Liver (tissue), 3 donors: ENCODE results near the gene KCNK2.

ENCODE experiments used
- CTCF ChIP-seq: fragments of 150-350 bp; IDR thresholded peaks from 2 replicates; pipeline ENCODE4 v1.5.1; 2017; ENCODE audit warnings: improper control_type of control experiment, low read depth, low read length; ENCODE audit not compliant: missing input control
- FOXA1 ChIP-seq: IDR thresholded peaks from 2 replicates; pipeline ENCODE4 v1.6.1; 2016; ENCODE audit warnings: antibody characterized with exemption
- TF ChIP-seq, protein P1 (sequence below): IDR thresholded peaks from 2 replicates; pipeline ENCODE4 v1.6.1; 2016; ENCODE audit warnings: antibody characterized with exemption, mild to moderate bottlenecking
- TF ChIP-seq, protein P2 (sequence below): IDR thresholded peaks from 2 replicates; pipeline ENCODE4 v1.6.1; 2016; ENCODE audit warnings: antibody characterized with exemption
- TF ChIP-seq, protein P3 (sequence below): IDR thresholded peaks from 2 replicates; pipeline ENCODE4 v1.6.1; 2016; ENCODE audit warnings: antibody characterized with exemption
- donor health status: healthy.
- donor health status: healthy.

DNA sequence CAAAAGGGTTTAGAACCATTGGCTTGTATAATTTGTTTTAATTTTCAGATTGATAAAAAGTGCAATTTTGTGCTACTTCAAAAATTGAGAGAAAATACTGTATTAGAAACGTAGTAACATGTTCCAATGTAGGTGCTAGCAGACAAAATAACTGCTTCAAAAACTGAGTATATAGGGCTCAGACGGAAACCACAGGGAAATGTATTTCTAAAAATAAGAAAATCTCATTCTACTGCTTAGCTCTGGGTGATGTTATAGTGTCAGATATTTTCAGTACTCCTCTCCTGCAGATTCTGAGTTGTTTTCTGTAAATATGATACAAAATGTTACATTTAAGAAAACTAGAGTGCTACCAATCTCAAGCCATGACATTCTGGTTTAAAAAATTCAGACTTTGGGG lies 55.4 kb downstream of the KCNK2 start:
- TF ChIP-seq CTCF: no peak
- TF ChIP-seq, protein P1, sequence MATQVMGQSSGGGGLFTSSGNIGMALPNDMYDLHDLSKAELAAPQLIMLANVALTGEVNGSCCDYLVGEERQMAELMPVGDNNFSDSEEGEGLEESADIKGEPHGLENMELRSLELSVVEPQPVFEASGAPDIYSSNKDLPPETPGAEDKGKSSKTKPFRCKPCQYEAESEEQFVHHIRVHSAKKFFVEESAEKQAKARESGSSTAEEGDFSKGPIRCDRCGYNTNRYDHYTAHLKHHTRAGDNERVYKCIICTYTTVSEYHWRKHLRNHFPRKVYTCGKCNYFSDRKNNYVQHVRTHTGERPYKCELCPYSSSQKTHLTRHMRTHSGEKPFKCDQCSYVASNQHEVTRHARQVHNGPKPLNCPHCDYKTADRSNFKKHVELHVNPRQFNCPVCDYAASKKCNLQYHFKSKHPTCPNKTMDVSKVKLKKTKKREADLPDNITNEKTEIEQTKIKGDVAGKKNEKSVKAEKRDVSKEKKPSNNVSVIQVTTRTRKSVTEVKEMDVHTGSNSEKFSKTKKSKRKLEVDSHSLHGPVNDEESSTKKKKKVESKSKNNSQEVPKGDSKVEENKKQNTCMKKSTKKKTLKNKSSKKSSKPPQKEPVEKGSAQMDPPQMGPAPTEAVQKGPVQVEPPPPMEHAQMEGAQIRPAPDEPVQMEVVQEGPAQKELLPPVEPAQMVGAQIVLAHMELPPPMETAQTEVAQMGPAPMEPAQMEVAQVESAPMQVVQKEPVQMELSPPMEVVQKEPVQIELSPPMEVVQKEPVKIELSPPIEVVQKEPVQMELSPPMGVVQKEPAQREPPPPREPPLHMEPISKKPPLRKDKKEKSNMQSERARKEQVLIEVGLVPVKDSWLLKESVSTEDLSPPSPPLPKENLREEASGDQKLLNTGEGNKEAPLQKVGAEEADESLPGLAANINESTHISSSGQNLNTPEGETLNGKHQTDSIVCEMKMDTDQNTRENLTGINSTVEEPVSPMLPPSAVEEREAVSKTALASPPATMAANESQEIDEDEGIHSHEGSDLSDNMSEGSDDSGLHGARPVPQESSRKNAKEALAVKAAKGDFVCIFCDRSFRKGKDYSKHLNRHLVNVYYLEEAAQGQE: no peak
- TF ChIP-seq, protein P2, sequence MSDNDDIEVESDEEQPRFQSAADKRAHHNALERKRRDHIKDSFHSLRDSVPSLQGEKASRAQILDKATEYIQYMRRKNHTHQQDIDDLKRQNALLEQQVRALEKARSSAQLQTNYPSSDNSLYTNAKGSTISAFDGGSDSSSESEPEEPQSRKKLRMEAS: no peak
- no peak for TF ChIP-seq FOXA1
- TF ChIP-seq, protein P3, sequence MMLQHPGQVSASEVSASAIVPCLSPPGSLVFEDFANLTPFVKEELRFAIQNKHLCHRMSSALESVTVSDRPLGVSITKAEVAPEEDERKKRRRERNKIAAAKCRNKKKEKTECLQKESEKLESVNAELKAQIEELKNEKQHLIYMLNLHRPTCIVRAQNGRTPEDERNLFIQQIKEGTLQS: no peak
